ENCODE data around the gene MPV17L2.

Gene MPV17L2

GRCh38 chr19:18218600-18218999 lies 25.6 kb downstream of the MPV17L2 start:
- DNase-seq (ENCODE audit: low spot score) = no peak

DNA sequence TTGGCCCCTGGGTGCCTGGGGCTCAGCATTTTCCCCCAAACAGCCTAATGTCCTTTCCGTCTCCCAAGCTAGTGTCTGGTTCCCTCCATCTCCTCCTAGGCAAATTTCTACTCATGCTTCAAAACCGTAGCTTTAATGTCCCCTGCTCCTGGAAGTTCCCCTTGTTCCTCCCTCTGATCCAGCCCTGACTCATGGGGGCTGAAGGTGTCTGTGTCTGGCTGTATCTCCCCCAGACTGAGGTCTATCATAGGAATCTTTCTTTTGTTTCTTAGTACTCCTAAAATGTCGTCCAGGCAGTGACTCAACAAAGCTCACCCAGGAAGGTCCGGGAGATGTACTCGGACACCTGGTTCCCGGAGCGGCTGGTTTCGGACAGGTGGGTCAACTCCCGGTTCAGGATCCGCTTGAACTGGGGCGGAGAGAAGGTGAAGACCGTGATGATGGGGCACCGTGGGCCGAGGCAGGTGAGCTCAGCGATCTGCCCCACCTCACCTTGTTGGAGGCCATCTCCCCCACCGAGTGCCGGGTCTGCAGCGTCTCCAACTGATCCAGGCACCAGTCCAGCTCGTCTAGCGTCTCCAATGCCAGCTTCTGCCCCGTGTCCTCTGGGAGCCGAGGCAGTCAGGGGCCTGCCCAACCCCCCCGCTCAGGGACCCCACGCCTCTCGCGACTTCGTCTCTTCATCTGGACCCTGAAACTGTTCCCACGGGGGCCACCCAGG lies 27.1 kb downstream of the MPV17L2 start:
- DNase-seq (ENCODE audit: low spot score) = no peak

- no peak for DNase-seq (ENCODE audit: low spot score)
These were observed 27.7 kb downstream of the MPV17L2 start for GRCh38 chr19:18220632-18221275.

GRCh38 chr19:18221815-18222725 lies 29.1 kb downstream of the MPV17L2 start:
- no peak for DNase-seq (ENCODE audit: low spot score)

DNA sequence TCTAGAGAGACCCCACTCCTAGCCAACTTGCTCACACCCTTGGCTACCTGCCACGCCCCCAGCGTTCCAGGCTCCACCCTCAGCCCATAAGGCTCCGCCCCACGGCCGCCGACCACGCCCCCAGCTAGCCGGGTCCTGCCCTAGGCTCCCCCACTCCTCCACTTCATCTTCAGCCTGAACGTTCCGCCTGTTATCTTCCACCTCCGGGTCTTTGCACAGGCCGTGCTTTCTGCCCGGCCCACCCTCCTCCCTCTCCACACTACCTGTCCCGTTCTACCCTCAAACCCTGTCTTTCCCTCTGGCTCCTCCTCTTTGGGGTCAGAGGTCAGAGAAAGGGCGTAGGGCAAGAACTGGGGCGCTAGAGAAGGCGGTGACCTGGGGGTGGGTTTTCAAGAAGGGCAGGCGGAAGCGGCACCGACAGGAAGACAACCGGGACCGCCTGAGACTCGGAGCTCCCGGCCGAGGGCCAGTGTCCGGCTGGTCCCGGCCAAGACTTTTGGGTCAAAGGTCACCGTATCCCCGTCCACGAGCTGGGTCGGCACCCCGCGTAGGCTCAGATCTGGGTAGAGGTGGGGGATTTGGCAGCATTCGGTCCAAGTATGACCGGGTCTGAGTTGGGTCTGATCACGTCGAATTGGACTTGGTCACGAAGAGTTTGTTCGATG lies 31.0 kb downstream of the MPV17L2 start:
- peak; percentile 55 for DNase-seq (ENCODE audit: low spot score)

GRCh38 chr19:18224525-18225354 lies 31.7 kb downstream of the MPV17L2 start:
- peak; percentile 99 for DNase-seq (ENCODE audit: low spot score)

- no peak for DNase-seq (ENCODE audit: low spot score)
These were observed 32.3 kb downstream of the MPV17L2 start for GRCh38 chr19:18225355-18225701.

DNA sequence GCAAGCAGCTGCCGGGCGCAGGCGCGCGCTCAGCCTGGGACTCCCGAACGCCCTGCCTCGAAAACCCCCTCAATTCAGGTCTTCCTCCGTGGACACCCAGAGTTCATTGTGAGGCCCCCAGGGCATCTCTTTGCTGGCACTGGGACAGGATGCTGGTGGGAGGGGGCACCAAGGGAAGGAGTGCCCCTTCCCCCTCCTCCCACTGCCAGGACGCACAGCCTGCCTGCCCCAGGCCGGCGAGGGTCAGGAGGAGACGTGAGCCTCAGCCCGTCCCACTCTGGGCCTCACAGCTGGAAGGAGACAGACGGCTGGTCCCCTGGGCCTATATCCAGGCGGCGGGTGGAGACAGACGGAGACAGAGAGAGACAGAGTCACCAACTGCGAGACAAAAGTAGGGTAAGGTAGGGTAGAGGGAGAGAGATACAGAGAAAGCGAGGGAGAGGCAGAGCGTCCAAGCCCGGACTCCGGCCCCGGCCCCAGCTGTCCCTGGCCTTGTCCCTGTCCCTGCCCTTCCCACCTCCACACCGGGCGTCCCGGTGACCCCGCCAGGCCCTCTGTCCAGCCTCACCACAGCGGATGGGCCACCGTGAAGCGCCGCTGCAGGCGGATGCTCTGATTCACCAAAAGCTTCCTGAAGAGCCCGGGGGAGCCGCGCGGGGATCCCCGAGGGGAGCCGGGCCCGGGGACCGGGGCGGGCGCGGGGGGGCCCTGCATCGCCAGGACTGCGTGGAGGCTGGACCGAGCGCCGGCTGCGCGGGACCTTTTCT lies 32.9 kb downstream of the MPV17L2 start, which contains the start of gene PDE4C:
TSS of gene PDE4C (minus strand) at position 737 of the 767 bp plus-strand sequence. CDS start at position 714, 23 bp downstream.
- DNase-seq (ENCODE audit: low spot score) = no peak

DNA sequence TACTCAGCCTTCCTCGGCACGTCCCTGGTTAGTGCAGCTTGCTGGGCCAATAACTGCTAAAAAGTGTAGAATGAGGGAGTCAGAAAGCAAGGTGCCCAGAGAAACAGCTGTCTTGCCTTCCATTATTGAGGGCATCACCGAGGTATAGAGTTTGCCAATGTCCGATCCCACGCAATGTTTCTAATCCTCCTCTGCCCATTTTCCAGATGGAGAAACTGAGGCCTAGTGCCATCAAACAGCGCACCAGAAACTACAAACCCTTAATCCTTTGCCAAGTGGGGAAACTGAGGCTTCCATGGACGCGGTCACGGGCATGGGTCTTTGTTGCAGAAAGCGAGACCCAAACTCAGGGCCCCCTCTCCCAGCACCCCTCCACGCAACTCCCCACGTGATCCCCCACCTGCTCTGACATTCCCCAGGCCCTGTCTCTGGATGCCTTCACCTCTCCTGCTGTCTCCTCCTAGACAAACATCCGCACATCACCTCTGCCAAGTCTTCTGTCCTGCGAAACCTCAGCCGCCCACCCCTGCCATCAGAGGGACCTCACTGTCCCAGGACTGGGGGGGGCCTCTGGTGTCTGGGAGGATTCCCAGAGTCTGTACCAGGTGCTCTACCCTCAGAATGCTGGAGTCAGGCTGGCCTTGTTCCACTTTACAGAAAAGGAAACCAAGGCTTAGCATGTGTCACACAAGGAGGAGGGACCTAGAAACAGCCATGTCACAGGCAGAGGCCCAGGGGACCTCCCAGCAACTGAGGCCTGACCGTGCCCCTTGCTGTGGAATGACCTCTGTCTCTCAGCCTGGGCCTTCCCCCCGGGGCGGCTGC lies 34.1 kb downstream of the MPV17L2 start:
- no peak for DNase-seq (ENCODE audit: low spot score)

DNA sequence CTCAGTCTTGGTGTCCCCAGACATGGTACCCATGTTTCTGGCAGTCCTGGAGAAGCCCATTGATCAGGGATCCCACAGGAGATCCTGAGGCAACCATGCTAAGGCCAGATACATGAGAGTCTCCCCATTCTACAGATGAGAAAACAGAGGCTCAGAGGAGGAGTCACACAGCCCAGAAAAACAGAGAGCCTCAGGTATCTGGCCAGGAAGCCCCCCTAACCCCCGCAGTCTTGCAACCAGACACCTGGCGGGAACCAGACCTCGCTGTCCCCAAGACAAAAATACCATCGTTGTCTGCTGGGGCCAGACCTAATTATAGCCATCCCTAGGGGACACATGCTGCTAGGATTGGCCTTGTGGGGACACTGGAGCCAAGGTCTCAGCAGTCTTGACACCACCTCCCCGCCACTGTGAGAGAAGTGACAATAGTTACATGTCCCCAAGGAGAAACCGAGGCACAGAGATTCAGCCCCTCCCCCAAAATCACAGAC lies 34.8 kb downstream of the MPV17L2 start:
- no peak for DNase-seq (ENCODE audit: low spot score)

GRCh38 chr19:18229474-18229873 lies 36.5 kb downstream of the MPV17L2 start:
- no peak for DNase-seq (ENCODE audit: low spot score)

GRCh38 chr19:18229915-18230314 lies 36.9 kb downstream of the MPV17L2 start:
- no peak for DNase-seq (ENCODE audit: low spot score)

DNA sequence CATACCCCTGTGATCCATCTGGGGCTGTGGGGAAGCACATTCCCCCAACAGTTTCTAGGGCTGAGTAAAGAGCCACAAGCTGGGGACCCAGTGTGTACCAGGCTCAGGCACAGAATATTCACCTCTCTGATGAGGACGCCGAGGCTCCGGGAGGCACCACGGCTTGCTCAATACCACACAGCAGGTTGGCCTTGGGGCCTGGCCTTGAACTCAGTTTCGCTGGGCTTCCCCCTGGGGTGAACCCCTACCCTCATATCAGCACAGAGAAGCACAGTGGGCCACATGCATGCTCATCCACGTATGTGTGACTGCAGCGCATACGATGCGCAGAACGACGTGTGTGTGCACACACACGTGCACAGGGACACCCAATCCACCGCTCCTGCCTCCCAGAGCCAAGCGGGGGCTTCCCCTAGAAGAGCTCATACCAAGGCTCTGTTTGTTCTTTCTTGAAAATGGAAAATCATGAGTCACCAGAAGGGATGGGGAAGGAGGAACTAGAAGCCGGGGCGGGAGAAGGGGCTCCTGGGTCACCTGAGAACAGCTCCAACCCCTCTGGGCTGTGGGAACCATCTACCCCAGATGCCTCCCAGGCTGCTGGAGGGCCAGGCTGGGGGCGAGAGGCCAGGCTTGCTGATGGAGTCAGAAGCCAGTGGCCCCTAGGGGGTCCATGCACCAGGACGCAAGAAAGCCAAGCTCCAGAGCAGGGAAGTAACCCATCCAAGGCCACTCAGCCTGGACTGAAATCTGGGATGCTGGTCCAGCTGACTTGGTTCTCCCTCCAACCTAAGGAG lies 38.1 kb downstream of the MPV17L2 start:
- no peak for DNase-seq (ENCODE audit: low spot score)

- no peak for DNase-seq (ENCODE audit: low spot score)
These were observed 38.8 kb downstream of the MPV17L2 start for GRCh38 chr19:18231775-18232174.

DNA sequence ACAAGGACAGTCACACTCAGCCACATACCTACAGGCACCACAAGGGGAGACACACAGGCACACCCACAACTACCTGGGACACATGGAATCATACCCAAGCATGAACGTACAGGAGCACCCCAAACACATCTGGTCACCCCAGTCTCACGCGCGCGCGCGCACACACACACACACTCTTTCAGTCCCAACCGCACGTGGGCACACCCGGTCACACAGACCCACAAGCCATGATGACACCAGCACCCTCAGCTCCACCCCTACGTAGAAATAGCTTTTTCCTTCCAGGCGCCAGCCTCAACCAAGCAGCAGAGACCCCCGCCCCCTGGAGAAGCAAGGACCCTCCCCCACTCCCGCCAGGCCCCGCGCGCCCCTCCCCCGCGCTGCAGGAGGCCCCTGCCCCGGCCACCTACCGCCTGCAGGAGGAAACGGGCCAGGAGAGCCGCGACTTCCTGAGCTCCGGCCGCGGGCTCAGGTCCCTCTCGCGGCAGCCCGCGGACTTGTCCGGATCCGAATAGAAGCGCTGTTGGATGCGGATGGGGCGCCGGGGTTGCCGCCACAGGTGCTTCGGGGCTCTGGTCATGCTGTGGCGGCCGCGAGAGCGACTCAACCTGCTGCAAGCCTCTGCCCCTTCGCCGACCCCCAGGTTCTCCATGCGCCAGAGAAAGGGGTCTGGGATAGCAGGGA lies 39.7 kb downstream of the MPV17L2 start:
- DNase-seq (ENCODE audit: low spot score) = no peak

DNA sequence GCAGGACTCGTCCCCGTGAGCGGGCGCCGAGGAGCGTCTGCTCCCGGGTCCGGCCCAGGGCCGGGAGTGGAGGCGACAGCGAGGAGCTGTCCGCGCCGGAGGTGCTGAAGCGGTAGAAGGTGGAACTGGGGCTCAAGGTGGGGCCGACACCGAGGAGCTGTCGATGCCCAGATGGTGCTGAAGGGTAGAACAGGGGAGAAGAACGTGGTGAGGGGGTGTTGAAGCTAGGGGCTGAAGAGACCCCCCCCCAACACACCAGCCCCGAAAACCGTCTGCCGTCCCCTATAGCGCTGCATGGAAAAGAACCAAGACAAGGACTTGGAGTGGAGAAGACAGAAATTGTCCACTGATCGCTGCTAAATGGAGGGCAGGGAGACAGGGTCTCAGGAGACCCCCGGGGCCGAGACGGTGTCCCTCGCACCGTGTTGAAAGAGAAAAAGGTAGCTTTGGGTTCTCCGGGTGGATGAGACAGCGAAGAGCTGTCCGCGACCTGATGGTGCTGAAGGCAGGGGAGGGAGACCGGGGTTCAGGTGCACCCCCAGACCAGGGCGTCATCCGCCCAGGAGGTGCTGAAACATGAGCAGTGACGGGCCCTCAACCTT lies 40.3 kb downstream of the MPV17L2 start:
- no peak for DNase-seq (ENCODE audit: low spot score)

DNA sequence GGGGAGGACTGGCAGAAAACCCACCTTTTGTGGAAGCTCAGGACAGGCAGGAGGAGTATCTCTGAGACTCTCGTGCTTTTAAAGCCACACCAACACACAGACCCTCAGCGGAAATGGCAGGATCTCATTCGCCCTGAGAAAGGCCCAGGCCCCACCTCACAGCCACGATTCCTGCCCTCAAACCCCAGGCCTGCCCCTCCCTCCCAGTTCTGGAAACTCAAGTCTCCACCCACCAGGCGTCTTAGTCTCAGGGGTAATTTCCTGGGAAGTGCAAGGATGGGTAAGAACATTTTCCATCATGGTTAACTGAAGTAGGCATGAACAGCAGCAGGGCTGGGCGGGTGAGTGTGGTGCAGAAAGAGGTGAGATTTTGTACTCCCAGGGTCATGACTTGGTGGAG lies 41.2 kb downstream of the MPV17L2 start:
- DNase-seq (ENCODE audit: low spot score) = no peak

DNA sequence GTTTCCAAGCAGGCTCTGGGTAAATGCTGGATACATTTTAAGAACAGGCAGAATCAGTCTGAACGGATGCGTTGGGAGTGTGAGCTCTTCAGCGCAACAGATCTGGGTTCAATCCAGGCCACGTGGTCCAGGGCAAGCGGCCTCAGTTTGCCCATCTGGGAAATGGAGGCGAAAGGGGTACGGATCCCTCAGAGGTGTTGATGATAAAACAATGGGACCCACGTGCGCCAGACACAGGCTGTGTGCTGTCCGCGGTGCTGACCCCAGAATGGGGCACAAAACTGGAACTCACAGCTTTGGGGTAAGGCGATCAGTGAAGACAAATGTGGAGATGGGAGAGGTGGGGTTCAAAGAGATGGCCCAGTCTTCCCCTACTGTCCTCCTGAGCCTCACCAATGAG lies 46.3 kb downstream of the MPV17L2 start:
- peak; percentile 23 for DNase-seq (ENCODE audit: low spot score)

All from RKO (cell line).